CD14-positive monocyte (primary cell): ENCODE data around the gene C17orf107. TPM values are rescaled to one million over a fixed set of nuclear protein-coding genes. Genes with fewer than 3 reads are reported as not detected.

Experiments
- DNase-seq, 3 donors: peaks; one replicate each; pipeline ENCODE4 v3.0.0-alpha.2; 2011 to 2022
- H2AFZ ChIP-seq: 2 replicates; pipeline ENCODE4 v1.6.0; 2012; ENCODE audit warnings: mild to moderate bottlenecking, low read depth, low read length, inconsistent platforms; ENCODE audit not compliant: insufficient read depth, poor library complexity, severe bottlenecking
- H3K27ac ChIP-seq, 2 donors: 1 replicate in 1 of 2; 2 replicates in 1 of 2; pipeline ENCODE4 v1.5.1; 2012 to 2013; ENCODE audit warnings: low read length in 2 of 2, control low read depth in 1 of 2, inconsistent platforms in 1 of 2, low read depth in 1 of 2, mild to moderate bottlenecking in 1 of 2
- H3K27me3 ChIP-seq, 2 donors: one replicate each; pipeline versions ENCODE4 v1.6.0 to v1.6.1; 2011 to 2013; ENCODE audit warnings: low read length in 2 of 2; ENCODE audit not compliant: control insufficient read depth in 2 of 2, insufficient read depth in 2 of 2
- H3K36me3 ChIP-seq, 2 donors: replicated peaks in 1 of 2; 1 replicate in 1 of 2; 2 replicates in 1 of 2; pipeline versions ENCODE4 v1.5.1 to v1.6.1; 2012 to 2013; ENCODE audit warnings: low read length in 2 of 2, control low read depth in 1 of 2, inconsistent platforms in 1 of 2, mild to moderate bottlenecking in 1 of 2; ENCODE audit not compliant: insufficient read depth in 2 of 2, control insufficient read depth in 1 of 2
- H3K4me1 ChIP-seq, 2 donors: 1 replicate in 1 of 2; 2 replicates in 1 of 2; pipeline versions ENCODE4 v1.5.1 to v1.6.1; 2012 to 2013; ENCODE audit warnings: low read length in 2 of 2, control low read depth in 1 of 2, inconsistent platforms in 1 of 2, mild to moderate bottlenecking in 1 of 2, moderate library complexity in 1 of 2; ENCODE audit not compliant: insufficient read depth in 2 of 2, control insufficient read depth in 1 of 2
- H3K4me2 ChIP-seq: replicated peaks from 2 replicates; pipeline ENCODE3; 2012; ENCODE audit warnings: low read length, moderate library complexity, mild to moderate bottlenecking; ENCODE audit not compliant: poor library complexity, severe bottlenecking; ENCODE audit errors: extremely low read depth
- H3K4me3 ChIP-seq, 3 experiments: fragments of 200-600 bp in 1 of 3; sonication (generic) in 1 of 3; replicated peaks in 1 of 3; 1 replicate in 2 of 3; 2 replicates in 1 of 3; pipeline ENCODE4 v1.5.1; 2011 to 2013; ENCODE audit warnings: low read length in 3 of 3, mild to moderate bottlenecking in 3 of 3, control low read depth in 2 of 3, low read depth in 2 of 3, inconsistent platforms in 1 of 3, moderate library complexity in 1 of 3
- H3K79me2 ChIP-seq: 2 replicates; pipeline ENCODE4 v1.6.0; 2012; ENCODE audit warnings: mild to moderate bottlenecking, control low read depth, inconsistent platforms, low read length, moderate library complexity; ENCODE audit not compliant: insufficient read depth
- H3K9ac ChIP-seq: 2 replicates; pipeline ENCODE4 v1.6.0; 2017; ENCODE audit warnings: low read length, mild to moderate bottlenecking; ENCODE audit not compliant: insufficient read depth, poor library complexity, severe bottlenecking
- H3K9me3 ChIP-seq, 2 donors: replicated peaks in 1 of 2; 1 replicate in 1 of 2; 2 replicates in 1 of 2; pipeline versions ENCODE4 v1.5.1 to v1.6.1; 2012 to 2013; ENCODE audit warnings: low read length in 2 of 2, control low read depth in 1 of 2; ENCODE audit not compliant: control insufficient read depth in 1 of 2, insufficient read depth in 1 of 2
- H4K20me1 ChIP-seq: 2 replicates; pipeline ENCODE4 v1.6.0; 2012; ENCODE audit warnings: mild to moderate bottlenecking, low read length, control low read depth, moderate library complexity; ENCODE audit not compliant: insufficient read depth
- H3K27ac Mint-ChIP-seq, 7 donors: one replicate each; pipeline ENCODE4 v1.8.0; 2020; ENCODE audit warnings: mild to moderate bottlenecking in 7 of 7, mixed read lengths in 7 of 7, moderate library complexity in 6 of 7, inconsistent platforms in 2 of 7
- H3K27me3 Mint-ChIP-seq, 3 donors: one replicate each; pipeline ENCODE4 v1.8.0; 2021 to 2022; ENCODE audit warnings: low read depth in 3 of 3, mild to moderate bottlenecking in 3 of 3, mixed read lengths in 3 of 3, moderate library complexity in 3 of 3, inconsistent platforms in 1 of 3
- H3K36me3 Mint-ChIP-seq, 2 donors: one replicate each; pipeline ENCODE4 v1.8.0; 2020; ENCODE audit warnings: mixed read lengths in 2 of 2, inconsistent platforms in 1 of 2, mild to moderate bottlenecking in 1 of 2
- H3K4me1 Mint-ChIP-seq: one replicate; pipeline ENCODE4 v1.8.0; 2020; ENCODE audit warnings: mild to moderate bottlenecking, mixed read lengths
- H3K4me3 Mint-ChIP-seq, 2 donors: one replicate each; pipeline ENCODE4 v1.8.0; 2020; ENCODE audit warnings: mild to moderate bottlenecking in 2 of 2, mixed read lengths in 2 of 2, moderate library complexity in 1 of 2
- H3K9me3 Mint-ChIP-seq, 7 donors: one replicate each; pipeline ENCODE4 v1.8.0; 2020 to 2022; ENCODE audit warnings: mixed read lengths in 7 of 7, mild to moderate bottlenecking in 6 of 7, moderate library complexity in 6 of 7, inconsistent platforms in 2 of 7
- CTCF ChIP-seq: fragments of 200-600 bp; IDR thresholded peaks from one replicate; pipeline ENCODE4 v1.8.0; 2022; ENCODE audit warnings: antibody characterized with exemption, mild to moderate bottlenecking
- WGBS: methylation state at CpG from one replicate; pipeline ENCODE4 v1.1.5; 2013; ENCODE audit warnings: missing lambda C conversion rate; ENCODE audit not compliant: insufficient coverage; 5-methylcytosine and 5-hydroxymethylcytosine counted together
- intact Hi-C, 2 donors: fragments of 100-400 bp; cut with micrococcal nuclease; formaldehyde crosslinking; loops; one replicate each; pipeline versions ENCODE4 v1.15.0 to v1.15.1; 2023
- polyA plus RNA-seq, 3 donors: library from polyadenylated mRNA; depleted of rRNA in 1 of 3; unstranded in 2 of 3; stranded (reverse) in 1 of 3; fragments of 300-500 nt in 2 of 3; fragments of >200 nt in 1 of 3; fragmentation: Illumina TruSeq in 2 of 3; gene quantifications; 1 replicate in 2 of 3; 2 replicates in 1 of 3; pipeline ENCODE4 v1.2.3, GENCODE V29; 2012 to 2021

Gene C17orf107
- polyA plus RNA-seq, 3 donors, result 1.9 to 5.1 (median 4.2) TPM

GRCh38 chr17:4859816-4860625 is 39.3 kb upstream of the C17orf107 start:
- H3K36me3 ChIP-seq, result peaks cover 15 to 32% of the 10 kb centered on the region in 2 donors
- H4K20me1 ChIP-seq, result peaks cover 49% of the 10 kb centered on the region
- peaks cover 13 to 22% of the 10 kb centered on the region in 2 donors for H3K4me1 ChIP-seq
- intact Hi-C loops, result no loop called here
- no peaks in the 10 kb centered on the region for H3K9me3 ChIP-seq
- H3K27me3 ChIP-seq, result no peaks in the 10 kb centered on the region
- H3K4me2 ChIP-seq, result no peak overlapping the region
- Mint-ChIP-seq H3K9me3 (peaks cover 0 to 2% (median 0%) of the 10 kb centered on the region in 7 donors), H3K27me3 (peaks cover 2 to 4% (median 3%) of the 10 kb centered on the region in 3 donors), H3K36me3 (peaks cover 42 to 51% of the 10 kb centered on the region in 2 donors), H3K4me3 (no peak overlapping the region), H3K27ac (peak overlapping the region in 1 of 7 donors; percentile 12), H3K4me1 (peaks cover 19% of the 10 kb centered on the region)
- WGBS, result 99% methylated on average over 22 of the region's 32 CpGs
- H3K27ac ChIP-seq, result no peak overlapping the region
- TF ChIP-seq CTCF, result no peak
- DNase-seq, result no peak
- no peak overlapping the region for H2AFZ ChIP-seq
- H3K4me3 ChIP-seq, result no peak overlapping the region
- no peak overlapping the region for H3K9ac ChIP-seq
- H3K79me2 ChIP-seq, result peaks cover 34% of the 10 kb centered on the region

GRCh38 chr17:4860651-4861050 is 38.7 kb upstream of the C17orf107 start:
- no peak overlapping the region for H3K27ac Mint-ChIP-seq
- no peak overlapping the region for H2AFZ ChIP-seq
- H3K27ac ChIP-seq, result no peak overlapping the region
- no peak for TF ChIP-seq CTCF
- no peak for DNase-seq
- H3K9ac ChIP-seq, result no peak overlapping the region
- H3K4me1 Mint-ChIP-seq, result peaks cover 19% of the 10 kb centered on the region
- H3K79me2 ChIP-seq, result peaks cover 34% of the 10 kb centered on the region
- peaks cover 13 to 22% of the 10 kb centered on the region in 2 donors for H3K4me1 ChIP-seq
- intact Hi-C loops, result no loop called here
- 100% methylated on average over 3 of the region's 9 CpGs for WGBS
- H4K20me1 ChIP-seq, result peaks cover 49% of the 10 kb centered on the region
- H3K9me3 ChIP-seq, result no peaks in the 10 kb centered on the region
- no peak overlapping the region for H3K4me2 ChIP-seq
- H3K9me3 Mint-ChIP-seq, result peaks cover 0 to 2% (median 0%) of the 10 kb centered on the region in 7 donors
- no peaks in the 10 kb centered on the region for H3K27me3 ChIP-seq
- H3K4me3 Mint-ChIP-seq, result no peak overlapping the region
- H3K36me3 ChIP-seq, result peaks cover 15 to 32% of the 10 kb centered on the region in 2 donors
- H3K27me3 Mint-ChIP-seq, result peaks cover 2 to 4% (median 3%) of the 10 kb centered on the region in 3 donors
- H3K36me3 Mint-ChIP-seq, result peaks cover 42 to 51% of the 10 kb centered on the region in 2 donors
- no peak overlapping the region for H3K4me3 ChIP-seq
